Measurements from ENCODE around the gene RRAS2.
"Not testable (repeated sequence)": the region's sequence is repeated elsewhere in the genome, so short reads cannot be mapped to it uniquely, and the experiment has no call there.

Gene RRAS2

DNA sequence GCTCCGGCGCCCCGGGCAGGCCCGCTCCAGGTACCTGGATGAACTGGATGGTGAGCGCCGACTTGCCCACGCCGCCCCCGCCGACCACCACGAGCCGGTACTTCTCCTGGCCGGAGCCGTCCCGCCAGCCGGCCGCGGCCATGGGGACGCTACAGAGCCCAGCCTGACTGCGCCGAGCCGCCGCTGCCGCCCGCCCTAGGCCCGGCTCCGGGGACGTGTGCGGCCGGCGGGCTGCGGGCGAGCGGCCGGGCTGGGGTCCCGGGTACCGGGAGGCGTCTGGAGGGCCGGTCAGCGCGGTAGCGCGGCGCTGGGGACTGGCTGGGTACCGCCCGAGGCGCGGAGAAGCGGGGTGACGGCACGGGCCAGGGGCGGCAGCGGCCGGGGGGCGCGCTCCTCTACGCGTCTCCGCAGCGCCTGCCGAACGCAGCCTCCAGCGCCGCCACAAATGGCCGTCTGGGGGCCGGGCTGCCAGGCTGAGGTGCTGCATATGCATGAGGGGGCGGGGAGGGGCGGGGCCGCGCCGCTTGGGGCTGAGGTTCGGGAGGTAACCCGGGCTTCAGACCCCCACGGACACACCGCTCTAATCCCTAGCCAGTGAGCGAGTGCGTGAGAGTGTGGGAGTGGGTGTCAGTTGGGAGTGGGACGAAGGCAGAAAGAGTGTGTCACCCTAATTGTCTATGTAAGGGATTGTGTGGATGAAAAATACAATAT lies at the start of gene RRAS2:
Gene RRAS2, minus strand, starts transcription at position 455 of the 711 bp plus-strand sequence. Its CDS starts 313 bp downstream, at position 142.
- DNase-seq: peak; percentile 87

DNA sequence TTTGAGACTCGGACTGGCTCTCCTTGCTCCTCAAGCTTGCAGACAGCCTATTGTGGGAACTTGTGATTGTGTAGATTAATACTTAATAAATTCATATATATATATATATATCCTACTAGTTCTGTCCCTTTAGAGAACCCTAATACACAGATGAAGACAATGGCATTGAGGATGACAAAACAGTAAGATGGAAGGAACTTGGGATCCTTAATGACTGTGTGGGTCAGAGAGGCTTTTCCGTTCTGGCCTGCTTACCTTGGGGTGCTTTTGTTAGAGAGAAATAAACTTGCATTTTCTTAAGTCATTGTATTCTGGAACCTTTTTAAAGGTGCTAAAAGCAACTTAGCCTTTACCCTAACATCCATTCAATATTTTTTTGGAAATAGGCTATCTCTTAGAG lies 49.6 kb upstream of the RRAS2 start:
- DNase-seq: no peak

DNA sequence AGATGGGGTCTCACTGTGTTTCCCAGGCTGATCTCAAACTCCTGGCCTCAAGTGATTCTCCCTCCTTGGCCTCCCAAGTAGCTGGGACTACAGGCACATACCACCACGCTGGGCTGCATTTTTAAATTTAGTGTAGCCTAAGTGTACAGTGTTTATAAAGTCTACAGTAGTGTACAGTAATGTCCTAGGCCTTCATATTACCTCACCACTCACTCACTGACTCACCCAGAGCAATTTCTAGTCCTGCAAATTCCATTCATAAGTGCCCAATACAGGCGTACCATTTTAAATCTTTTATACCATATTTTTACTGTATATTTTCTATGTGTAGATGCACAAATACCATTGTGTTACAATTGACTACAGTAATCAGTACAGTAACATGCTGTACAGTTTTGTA lies 47.1 kb upstream of the RRAS2 start:
- DNase-seq: not testable (repeated sequence)

- DNase-seq: not testable (repeated sequence)
These were observed 44.5 kb upstream of the RRAS2 start for GRCh38 chr11:14403528-14403927.

DNA sequence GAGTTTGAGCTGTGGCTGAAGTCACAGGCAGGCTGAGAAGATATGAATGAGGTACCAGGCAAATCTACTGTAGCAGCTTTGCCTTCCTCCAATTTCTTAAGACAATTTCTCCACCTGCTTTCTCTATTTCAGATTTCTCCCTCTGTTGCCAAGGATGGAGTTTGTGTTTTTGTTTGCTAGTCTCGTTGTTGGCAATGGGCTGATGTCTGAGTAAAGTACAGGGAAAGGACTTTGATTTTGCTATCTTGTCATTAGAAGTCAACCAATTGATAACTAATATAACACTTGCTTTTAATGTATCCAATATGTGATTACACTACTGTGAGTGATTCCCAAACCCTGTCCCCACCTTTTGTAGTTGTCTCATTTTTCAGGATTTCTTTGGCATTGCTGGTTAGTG lies 40.1 kb upstream of the RRAS2 start:
- DNase-seq: no peak

DNA sequence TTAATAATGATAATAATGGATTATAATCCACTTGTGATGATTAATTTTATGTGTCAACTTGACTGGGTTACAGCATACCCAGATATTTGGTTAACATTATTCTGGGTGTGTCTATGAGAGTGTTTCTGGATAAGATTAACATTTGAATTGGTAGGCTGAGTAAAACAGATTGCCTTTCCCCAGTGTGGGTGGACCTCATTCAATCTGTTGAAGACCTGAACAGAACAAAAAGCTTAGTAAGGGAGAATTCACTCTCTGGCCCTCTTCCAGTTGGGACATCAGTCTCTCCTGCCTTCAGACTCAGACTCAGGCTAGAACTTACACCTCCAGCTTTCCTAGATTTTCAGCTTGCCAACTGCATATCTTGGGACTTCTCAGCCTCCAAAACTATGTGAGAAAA lies 37.3 kb upstream of the RRAS2 start:
- no peak for DNase-seq

GRCh38 chr11:14393889-14394288 lies 34.9 kb upstream of the RRAS2 start:
- DNase-seq: no peak

- DNase-seq: no peak
These were observed 34.1 kb upstream of the RRAS2 start for GRCh38 chr11:14393129-14393528.

DNA sequence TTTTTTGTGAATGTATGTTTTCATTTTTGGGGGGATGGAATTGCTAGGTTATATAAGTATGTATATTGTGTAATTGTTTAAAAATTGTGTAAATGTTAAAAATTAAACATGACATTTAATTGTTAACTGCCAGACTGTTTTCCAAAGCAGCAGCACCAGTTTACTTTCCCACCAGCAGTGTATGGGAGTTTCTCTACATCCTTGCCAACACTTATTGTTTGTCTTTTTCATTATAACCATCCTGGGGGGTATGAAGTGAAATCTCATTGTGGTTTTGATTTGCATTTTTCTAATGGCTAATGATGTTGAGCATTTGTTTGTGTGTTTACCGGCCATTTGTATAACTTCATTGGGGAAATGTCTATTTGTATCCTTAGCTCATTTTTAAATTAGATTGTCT lies 31.7 kb upstream of the RRAS2 start:
- no peak for DNase-seq

DNA sequence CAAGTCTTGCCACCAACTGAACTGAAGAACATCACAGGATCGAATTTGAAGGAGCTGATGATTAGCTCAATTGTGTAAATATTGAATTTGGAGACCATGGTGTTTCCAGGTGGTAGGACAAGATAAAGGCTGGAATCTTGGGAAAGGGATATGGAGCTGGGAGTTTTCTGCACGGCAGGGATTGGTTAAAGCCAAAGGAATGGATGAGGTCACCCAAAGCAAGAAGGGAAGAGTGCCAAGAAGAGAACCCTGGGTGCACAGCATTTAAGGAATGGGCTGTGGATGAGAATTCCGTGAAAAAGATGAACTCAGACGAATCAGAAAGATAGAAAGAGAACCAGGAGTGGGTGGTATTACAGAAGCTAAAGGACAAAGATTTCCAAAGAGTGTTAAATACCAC lies 29.4 kb upstream of the RRAS2 start:
- no peak for DNase-seq

- DNase-seq: no peak
These were observed 28.0 kb upstream of the RRAS2 start for GRCh38 chr11:14386895-14387480.

- no peak for DNase-seq
These were observed 27.1 kb upstream of the RRAS2 start for GRCh38 chr11:14386081-14386480.

GRCh38 chr11:14384338-14384737 lies 25.4 kb upstream of the RRAS2 start:
- DNase-seq: no peak

GRCh38 chr11:14381968-14382367 lies 23.0 kb upstream of the RRAS2 start:
- DNase-seq: no peak

DNA sequence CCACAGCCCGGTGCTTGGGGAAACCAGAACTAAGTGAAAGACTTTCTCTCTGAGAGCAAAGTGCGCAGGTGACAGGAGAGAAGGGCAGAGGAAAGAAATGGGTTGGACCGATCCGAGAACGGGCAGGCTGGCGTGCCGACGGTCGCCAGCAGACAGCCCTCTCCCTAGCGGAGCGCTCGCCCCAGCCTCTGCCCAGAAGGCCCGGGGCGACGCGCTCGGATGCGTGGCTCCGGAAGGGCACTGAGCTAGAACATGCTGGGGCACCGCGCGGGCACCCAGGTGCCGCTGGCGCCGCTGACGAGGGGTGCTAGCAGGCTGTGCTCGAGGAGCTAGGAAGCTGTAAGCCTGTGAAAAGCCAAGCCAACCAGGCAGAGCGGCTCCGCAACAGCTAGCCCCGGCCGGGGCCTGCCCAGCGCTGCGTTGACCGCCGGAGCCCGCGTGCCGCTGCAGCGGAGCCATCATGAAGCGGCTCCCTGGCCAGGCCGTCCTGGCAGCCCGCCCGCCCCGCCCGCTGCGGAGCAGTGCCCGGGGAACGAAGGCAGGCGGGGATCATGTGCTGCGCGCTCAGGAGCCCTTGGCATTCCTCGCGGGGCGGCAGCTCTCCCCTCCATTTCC lies 22.1 kb upstream of the RRAS2 start:
- peak; percentile 55 for DNase-seq

DNA sequence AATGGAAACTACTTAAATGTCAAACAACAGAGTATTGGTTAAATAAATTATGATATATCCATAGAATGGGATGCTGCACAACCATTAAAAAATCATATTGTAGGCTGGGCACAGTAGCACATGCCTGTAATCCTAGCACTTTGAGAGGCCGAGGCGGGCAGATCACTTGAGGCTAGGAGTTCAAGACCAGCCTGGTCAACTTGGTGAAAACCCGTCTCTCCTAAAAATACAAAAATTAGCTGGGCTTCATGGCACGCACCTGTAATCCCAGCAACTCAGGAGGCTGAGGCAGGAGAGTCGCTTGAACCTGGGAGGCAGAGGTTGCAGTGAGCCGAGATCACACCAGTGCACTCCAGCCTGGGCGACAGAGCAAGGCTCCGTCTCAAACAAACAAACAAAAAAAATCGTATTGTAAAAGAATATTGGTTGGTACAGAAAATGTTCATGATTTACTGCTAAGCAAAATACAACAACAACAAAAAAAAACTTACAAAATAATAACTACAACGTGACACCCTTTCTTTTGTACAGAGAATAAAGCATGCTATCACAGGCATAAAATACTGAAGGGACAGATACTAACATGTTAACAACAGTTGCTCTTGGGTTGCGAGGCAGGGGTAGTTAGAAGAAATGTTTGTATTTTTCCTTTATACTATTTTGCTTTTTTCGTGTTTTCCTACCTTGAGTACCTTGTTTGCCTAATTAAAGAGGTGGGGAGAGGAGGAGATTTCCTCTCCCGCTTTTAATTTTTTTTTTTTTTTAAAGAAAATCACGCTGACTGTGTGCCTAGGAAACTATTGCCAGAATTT lies 21.3 kb upstream of the RRAS2 start:
- DNase-seq: no peak

GRCh38 chr11:14378171-14378570 lies 19.2 kb upstream of the RRAS2 start:
- DNase-seq: no peak

- DNase-seq: no peak
These were observed 17.9 kb upstream of the RRAS2 start for GRCh38 chr11:14376920-14377319.

GRCh38 chr11:14374922-14375830 lies 16.2 kb upstream of the RRAS2 start:
- DNase-seq: no peak

GRCh38 chr11:14373941-14374646 lies 15.1 kb upstream of the RRAS2 start:
- DNase-seq: no peak

- no peak for DNase-seq
These were observed 13.0 kb upstream of the RRAS2 start for GRCh38 chr11:14372011-14372410.

DNA sequence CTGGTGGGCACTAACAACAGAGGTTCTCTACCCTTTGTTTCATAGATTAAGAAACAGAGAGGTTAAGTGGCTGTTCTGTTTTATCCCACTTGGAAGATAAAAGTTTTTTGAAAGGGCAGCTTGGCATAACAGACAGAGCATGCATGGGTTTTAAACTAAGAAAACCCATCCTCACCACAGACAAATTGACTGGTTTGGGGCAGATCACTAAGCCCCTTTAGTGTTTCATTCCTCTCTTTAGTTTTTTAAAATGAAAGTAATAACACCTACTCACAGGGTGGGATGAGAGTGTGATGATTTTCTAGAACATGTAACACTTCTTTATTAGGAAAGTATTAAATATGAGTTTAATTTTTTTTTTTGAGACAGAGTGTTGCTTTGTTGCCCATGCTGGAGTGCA lies 12.3 kb upstream of the RRAS2 start:
- DNase-seq: no peak
